GM23338 (cell line): ENCODE results near the gene RGS3. TPM values are rescaled to one million over a fixed set of nuclear protein-coding genes. Genes with fewer than 3 reads are reported as not detected.

Experiments used
- JUNB ChIP-seq: IDR thresholded peaks from one replicate; pipeline ENCODE4 v1.6.1; 2016; ENCODE audit warnings: antibody characterized with exemption; ENCODE audit not compliant: unreplicated experiment
- POLR2AphosphoS5 ChIP-seq: IDR thresholded peaks from 2 replicates; pipeline ENCODE4 v1.6.1; 2016; ENCODE audit warnings: antibody characterized with exemption, low read depth
- STAT1 ChIP-seq: IDR thresholded peaks from one replicate; pipeline ENCODE4 v1.6.1; 2016; ENCODE audit warnings: antibody characterized with exemption; ENCODE audit not compliant: unreplicated experiment
- ZNF331 ChIP-seq: fragments of 250-450 bp; sonication (Bioruptor Pico); IDR thresholded peaks from 2 replicates; pipeline ENCODE4 v1.5.0; 2020; ENCODE audit warnings: low read depth, mild to moderate bottlenecking, moderate library complexity
- polyA plus RNA-seq: library from polyadenylated mRNA; unstranded; fragments of >200 nt; fragmentation: Nextera tagmentation; extraction: Ambion mirVana; gene quantifications from 2 replicates; pipeline ENCODE4 v1.2.1, GENCODE V29; 2016
- total RNA-seq: library from RNA; depleted of rRNA; stranded (reverse); fragments of >200 nt; shearing (Covaris generic); gene quantifications from 2 replicates; pipeline ENCODE4 v1.2.3, GENCODE V29; 2014
- TF ChIP-seq, protein P1 (sequence below): IDR thresholded peaks from one replicate; pipeline ENCODE4 v1.6.1; 2018; ENCODE audit warnings: antibody characterized with exemption; ENCODE audit not compliant: unreplicated experiment
- TF ChIP-seq, protein P2 (sequence below): fragments of 250-450 bp; sonication (Bioruptor Pico); IDR thresholded peaks from 2 replicates; pipeline ENCODE4 v1.5.0; 2020; ENCODE audit warnings: mild to moderate bottlenecking, moderate library complexity
- TF ChIP-seq, protein P3 (sequence below): IDR thresholded peaks from 2 replicates; pipeline ENCODE4 v1.6.1; 2016; ENCODE audit warnings: antibody characterized with exemption

The RGS3 gene
- total and polyA plus RNA-seq, 2 experiments from 2014 or later, result 14.2 to 24.3 TPM

DNA sequence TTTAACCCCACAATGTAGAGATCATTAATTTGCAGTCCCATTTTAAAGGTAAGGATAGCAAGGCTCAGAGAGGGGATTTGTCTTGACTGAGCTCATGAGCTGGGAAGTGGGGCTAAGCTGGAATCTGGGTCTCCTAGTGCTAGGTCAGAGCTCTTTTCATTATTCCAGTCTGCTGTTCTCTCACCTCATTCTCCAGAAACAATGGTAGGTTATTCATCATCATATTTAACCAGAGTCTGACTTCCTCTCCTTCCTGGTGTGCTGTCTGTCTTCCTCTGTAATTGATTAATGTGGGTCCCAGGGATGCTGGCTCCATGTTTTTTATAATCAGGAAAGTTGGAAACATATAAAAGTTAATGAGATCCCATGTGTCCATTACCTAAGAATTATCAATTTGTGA, 32.3 kb upstream of the RGS3 start (continued):
- TF ChIP-seq, protein P1, sequence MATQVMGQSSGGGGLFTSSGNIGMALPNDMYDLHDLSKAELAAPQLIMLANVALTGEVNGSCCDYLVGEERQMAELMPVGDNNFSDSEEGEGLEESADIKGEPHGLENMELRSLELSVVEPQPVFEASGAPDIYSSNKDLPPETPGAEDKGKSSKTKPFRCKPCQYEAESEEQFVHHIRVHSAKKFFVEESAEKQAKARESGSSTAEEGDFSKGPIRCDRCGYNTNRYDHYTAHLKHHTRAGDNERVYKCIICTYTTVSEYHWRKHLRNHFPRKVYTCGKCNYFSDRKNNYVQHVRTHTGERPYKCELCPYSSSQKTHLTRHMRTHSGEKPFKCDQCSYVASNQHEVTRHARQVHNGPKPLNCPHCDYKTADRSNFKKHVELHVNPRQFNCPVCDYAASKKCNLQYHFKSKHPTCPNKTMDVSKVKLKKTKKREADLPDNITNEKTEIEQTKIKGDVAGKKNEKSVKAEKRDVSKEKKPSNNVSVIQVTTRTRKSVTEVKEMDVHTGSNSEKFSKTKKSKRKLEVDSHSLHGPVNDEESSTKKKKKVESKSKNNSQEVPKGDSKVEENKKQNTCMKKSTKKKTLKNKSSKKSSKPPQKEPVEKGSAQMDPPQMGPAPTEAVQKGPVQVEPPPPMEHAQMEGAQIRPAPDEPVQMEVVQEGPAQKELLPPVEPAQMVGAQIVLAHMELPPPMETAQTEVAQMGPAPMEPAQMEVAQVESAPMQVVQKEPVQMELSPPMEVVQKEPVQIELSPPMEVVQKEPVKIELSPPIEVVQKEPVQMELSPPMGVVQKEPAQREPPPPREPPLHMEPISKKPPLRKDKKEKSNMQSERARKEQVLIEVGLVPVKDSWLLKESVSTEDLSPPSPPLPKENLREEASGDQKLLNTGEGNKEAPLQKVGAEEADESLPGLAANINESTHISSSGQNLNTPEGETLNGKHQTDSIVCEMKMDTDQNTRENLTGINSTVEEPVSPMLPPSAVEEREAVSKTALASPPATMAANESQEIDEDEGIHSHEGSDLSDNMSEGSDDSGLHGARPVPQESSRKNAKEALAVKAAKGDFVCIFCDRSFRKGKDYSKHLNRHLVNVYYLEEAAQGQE, result no peak
- TF ChIP-seq ZNF331 (CRISPR knock-in tag), result no peak
- no peak for TF ChIP-seq STAT1
- TF ChIP-seq JUNB, result no peak
- TF ChIP-seq POLR2AphosphoS5, result no peak
- TF ChIP-seq, protein P2, sequence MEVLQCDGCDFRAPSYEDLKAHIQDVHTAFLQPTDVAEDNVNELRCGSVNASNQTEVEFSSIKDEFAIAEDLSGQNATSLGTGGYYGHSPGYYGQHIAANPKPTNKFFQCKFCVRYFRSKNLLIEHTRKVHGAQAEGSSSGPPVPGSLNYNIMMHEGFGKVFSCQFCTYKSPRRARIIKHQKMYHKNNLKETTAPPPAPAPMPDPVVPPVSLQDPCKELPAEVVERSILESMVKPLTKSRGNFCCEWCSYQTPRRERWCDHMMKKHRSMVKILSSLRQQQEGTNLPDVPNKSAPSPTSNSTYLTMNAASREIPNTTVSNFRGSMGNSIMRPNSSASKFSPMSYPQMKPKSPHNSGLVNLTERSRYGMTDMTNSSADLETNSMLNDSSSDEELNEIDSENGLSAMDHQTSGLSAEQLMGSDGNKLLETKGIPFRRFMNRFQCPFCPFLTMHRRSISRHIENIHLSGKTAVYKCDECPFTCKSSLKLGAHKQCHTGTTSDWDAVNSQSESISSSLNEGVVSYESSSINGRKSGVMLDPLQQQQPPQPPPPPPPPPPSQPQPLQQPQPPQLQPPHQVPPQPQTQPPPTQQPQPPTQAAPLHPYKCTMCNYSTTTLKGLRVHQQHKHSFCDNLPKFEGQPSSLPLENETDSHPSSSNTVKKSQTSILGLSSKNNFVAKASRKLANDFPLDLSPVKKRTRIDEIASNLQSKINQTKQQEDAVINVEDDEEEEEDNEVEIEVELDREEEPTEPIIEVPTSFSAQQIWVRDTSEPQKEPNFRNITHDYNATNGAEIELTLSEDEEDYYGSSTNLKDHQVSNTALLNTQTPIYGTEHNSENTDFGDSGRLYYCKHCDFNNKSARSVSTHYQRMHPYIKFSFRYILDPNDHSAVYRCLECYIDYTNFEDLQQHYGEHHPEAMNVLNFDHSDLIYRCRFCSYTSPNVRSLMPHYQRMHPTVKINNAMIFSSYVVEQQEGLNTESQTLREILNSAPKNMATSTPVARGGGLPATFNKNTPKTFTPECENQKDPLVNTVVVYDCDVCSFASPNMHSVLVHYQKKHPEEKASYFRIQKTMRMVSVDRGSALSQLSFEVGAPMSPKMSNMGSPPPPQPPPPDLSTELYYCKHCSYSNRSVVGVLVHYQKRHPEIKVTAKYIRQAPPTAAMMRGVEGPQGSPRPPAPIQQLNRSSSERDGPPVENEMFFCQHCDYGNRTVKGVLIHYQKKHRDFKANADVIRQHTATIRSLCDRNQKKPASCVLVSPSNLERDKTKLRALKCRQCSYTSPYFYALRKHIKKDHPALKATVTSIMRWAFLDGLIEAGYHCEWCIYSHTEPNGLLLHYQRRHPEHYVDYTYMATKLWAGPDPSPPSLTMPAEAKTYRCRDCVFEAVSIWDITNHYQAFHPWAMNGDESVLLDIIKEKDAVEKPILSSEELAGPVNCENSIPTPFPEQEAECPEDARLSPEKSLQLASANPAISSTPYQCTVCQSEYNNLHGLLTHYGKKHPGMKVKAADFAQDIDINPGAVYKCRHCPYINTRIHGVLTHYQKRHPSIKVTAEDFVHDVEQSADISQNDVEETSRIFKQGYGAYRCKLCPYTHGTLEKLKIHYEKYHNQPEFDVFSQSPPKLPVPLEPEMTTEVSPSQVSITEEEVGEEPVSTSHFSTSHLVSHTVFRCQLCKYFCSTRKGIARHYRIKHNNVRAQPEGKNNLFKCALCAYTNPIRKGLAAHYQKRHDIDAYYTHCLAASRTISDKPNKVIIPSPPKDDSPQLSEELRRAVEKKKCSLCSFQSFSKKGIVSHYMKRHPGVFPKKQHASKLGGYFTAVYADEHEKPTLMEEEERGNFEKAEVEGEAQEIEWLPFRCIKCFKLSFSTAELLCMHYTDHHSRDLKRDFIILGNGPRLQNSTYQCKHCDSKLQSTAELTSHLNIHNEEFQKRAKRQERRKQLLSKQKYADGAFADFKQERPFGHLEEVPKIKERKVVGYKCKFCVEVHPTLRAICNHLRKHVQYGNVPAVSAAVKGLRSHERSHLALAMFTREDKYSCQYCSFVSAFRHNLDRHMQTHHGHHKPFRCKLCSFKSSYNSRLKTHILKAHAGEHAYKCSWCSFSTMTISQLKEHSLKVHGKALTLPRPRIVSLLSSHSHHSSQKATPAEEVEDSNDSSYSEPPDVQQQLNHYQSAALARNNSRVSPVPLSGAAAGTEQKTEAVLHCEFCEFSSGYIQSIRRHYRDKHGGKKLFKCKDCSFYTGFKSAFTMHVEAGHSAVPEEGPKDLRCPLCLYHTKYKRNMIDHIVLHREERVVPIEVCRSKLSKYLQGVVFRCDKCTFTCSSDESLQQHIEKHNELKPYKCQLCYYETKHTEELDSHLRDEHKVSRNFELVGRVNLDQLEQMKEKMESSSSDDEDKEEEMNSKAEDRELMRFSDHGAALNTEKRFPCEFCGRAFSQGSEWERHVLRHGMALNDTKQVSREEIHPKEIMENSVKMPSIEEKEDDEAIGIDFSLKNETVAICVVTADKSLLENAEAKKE, result no peak
- TF ChIP-seq, protein P3, sequence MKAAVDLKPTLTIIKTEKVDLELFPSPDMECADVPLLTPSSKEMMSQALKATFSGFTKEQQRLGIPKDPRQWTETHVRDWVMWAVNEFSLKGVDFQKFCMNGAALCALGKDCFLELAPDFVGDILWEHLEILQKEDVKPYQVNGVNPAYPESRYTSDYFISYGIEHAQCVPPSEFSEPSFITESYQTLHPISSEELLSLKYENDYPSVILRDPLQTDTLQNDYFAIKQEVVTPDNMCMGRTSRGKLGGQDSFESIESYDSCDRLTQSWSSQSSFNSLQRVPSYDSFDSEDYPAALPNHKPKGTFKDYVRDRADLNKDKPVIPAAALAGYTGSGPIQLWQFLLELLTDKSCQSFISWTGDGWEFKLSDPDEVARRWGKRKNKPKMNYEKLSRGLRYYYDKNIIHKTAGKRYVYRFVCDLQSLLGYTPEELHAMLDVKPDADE, result no peak
